Eye (tissue), 1 donor: ENCODE measurements around the gene SLC9A7.

Experiments
- DNase-seq: peaks from one replicate; pipeline ENCODE4 v3.0.0-alpha.2; 2015

Gene SLC9A7

GRCh38 chrX:46695491-46695890 is 63.4 kb downstream of the SLC9A7 start:
- DNase-seq = no peak

DNA sequence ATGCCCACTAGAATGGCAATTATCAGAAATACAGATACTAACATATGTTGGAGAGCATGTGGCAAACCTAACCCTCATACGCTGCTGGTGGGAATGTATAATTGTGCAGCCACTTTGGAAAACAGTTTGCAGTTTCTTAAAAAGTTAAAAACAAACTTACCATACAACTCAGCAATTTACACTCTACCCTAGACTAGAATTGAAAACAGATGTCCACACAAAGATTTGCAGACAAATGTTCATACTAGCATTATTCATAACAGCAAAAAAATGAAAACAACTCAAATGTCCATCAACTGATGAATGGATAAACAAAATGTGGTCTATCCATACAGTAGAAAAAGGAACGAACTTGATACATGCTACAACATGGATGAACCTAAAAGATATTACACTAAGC is 64.4 kb downstream of the SLC9A7 start:
- no peak for DNase-seq

GRCh38 chrX:46693149-46693548 is 65.8 kb downstream of the SLC9A7 start:
- DNase-seq = no peak

GRCh38 chrX:46690818-46691217 is 68.1 kb downstream of the SLC9A7 start:
- DNase-seq = no peak

DNA sequence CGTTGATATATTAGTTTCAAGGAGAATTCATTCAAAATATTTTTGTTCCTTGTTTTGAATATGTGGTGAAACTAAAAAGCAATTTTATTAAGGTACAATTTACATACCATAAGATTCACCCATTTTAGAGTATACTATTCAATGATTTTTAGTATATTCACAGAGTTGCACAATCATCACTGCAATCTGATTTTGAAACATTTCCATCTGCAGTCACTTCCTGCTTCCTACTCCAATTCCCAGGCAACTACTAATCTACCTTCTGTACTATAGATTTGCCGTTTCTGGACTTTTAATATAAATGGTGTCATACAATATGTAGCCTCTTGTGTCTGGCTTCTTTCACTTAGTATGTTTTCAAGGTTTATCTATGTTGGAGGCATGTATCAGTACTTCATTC is 71.3 kb downstream of the SLC9A7 start:
- DNase-seq = no peak

DNA sequence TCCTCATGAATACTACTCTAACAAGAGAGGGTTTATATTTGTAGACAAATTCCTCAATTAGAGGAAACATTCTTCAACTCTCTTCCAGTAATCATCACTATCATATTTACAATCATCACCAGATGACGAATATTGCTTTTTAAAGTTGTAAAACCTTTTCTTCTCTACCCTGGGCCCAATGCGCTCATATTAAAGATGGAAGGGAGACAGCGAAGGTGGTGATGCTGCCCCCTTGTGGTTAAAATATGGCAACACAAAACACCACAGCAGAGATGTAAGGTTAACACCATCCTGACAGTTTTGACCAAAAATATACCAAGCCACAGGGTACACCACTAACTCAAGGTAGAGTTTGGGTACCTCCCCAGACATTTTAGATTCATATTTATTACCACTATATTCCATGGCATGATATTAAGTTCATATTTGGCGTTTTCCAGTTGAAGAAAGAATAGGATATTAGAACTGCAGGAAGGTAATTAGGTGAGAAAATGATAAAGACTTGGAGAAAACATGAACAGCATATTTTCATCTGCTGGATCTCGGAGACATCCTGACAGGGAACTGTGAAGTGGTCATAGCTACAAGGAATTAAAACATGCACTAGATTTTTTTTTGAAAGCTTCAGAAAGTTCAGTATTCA is 72.8 kb downstream of the SLC9A7 start:
- peak; percentile 57 for DNase-seq

GRCh38 chrX:46683048-46683447 is 75.9 kb downstream of the SLC9A7 start:
- no peak for DNase-seq

GRCh38 chrX:46681849-46682248 is 77.1 kb downstream of the SLC9A7 start:
- no peak for DNase-seq

GRCh38 chrX:46678232-46678631 is 80.7 kb downstream of the SLC9A7 start:
- DNase-seq = no peak

GRCh38 chrX:46676399-46677356 is 82.2 kb downstream of the SLC9A7 start:
- no peak for DNase-seq

DNA sequence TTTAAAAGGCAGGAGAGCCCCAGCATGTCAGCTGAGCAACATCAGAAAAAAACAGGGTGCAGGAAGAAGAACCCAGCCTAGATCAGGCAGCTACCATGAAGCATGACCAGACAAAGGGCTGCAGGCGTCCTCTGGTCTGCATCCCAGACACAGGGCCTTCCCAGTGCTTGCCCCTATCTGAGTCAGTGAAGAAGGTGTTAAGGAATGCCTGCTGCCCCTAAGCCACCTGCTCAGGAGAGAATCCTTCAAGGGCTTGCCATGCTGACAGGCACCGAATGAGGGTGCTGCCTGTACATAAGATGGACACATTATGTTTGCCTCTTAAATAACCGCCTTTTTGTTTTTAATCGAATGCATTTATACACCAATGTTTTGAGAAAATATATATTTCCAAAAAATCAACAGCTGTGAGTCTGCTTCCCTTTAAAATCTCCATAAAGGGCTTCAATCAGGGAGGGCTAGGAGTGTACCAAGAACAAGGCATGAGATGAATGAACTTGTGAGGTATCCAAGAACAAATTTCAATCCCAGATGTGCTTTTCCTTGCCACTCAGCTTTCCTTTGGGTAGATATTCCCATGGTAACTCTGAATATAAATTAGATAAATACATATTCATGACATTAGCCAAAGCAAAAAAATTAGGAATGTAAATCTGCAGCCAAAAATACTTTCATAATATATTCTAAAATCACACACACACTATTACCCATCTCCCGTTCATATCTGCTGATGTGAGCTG is 85.1 kb downstream of the SLC9A7 start:
- DNase-seq = no peak

DNA sequence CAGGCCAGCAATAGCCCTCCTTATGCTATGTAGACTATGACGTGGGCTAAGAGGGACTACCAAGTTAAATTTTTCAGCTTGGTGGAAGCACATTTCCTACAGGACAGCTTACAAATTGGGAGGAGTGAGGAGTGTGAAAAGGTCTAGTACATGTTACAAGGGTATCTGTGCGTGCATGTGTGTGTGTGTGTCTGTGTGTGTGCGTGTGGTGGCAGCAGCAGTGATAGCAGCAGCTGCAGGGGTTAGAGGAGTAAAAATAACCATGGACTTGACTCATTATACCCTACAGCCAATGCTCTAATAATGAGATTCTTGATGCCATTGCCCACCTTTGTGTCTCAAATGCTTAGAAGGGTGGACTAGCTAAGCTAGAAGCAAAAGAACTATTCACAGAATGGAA is 88.6 kb downstream of the SLC9A7 start:
- DNase-seq = no peak

DNA sequence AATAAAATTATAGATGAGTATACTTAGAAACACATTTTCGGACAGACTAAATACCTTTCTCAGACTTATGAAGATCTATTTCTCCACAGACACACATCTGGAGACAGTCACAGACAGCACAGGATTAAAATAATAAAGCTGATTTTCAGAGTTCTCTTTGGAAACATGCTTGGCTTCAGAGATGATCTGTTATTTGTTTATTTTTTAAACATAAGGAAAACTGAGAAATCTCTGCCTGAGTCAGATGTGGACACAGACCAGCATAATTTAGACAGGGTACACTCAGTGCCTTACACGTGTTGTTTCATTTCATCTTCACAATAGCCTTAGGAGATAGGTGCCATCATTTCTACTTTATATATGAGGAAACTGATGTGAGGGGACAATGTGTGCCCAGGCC is 92.1 kb downstream of the SLC9A7 start:
- DNase-seq = no peak

- DNase-seq = no peak
Measured at GRCh38 chrX:46665232-46666152, 93.4 kb downstream of the SLC9A7 start.

GRCh38 chrX:46662188-46662958 is 96.5 kb downstream of the SLC9A7 start:
- no peak for DNase-seq

DNA sequence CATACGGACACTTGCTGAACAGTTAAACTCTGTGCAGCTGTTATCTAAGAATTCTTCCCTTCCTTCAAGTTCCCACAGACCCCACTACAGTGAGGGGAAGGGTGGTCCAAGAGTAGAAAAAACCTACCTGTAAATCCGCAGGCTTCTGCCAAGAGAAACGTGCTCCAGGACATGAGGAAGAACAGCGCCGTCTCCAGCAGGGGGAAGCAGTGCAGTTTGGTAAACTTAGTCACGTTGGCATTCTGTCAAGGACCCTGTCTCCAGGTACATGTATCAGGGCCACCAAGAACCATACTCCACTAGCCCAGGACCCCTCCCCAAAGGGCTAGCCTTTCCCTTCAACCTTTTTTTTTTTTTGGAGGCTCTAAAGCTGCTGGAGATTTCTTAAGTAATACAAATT is 105.4 kb downstream of the SLC9A7 start:
- no peak for DNase-seq

DNA sequence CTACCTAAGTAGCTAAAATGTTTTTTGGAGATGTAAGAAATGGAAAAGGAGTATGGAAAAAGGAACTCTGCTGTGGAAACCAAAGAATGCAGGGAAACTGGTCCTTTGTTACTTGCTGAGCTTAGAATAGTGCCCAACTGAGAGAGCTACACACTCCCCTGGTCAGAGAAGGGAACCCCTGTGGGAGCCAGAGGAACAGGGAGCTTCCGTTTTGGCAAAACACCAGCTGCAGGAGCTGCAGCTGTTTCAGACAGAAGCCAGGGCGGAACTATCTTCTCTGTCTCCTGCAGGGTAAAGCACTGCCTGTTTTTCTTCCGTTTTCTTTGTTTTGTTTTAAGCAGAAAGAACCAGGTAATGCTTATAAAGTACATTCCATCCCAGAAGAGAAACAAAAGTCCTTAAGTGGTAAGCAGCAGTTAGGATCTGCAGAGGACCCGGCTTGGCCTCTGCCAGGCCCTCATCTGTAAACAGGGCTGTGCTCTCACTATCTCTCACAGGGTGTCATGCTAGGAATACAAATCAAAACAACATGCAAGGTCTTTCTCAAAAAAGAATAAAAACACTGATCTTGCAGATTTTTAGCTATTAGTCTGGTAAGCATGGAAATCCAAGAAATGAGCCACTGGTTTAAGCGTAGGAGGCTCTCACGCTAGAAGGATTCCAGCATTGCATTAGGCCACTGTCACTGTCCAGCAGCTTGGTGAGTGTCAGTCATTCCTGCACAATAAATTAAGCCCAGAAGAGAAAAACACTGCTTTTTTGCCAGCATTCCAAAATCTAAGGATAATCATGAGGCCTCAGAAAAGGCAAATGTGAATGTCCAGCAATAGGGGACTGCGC is 109.3 kb downstream of the SLC9A7 start:
- DNase-seq = peak; percentile 24

DNA sequence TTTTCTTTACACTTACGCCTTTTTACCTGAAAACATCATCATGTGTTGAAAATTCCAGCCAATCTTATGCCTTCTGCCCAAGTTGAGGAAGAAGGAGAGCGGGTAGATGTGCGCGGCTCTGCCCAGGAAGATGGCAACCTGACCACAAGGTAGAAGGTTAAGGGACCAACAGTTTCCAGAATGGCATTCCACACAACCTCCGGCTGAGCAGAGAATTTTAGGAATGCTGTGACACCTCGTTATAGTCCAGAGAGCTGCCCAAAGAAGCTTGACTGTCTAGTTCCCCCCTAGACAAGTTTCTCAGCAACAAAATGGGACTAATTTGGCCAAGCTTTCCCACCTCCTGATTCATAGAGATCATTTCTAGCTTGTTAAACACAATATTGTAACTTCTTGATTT is 110.3 kb downstream of the SLC9A7 start:
- no peak for DNase-seq

- DNase-seq = no peak
Measured at GRCh38 chrX:46647251-46647650, 111.7 kb downstream of the SLC9A7 start.

DNA sequence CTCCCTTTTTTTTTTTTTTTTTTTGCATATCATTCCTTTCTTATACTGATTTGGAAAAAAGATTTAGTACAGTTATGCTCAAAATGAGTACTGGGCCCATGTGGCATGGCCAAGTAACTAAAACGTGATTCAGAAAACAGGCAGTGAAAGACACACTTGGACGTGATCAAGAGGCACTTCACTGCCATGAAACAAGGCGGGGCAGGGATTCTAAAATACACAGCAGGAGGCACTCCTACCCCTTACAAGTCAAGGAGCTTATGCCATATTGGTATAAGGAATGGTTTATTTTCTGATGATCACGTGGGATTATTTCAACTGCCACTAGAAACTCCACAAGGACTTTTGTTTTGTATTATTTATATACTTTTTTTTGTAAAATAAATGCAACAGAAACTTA is 113.3 kb downstream of the SLC9A7 start:
- DNase-seq = no peak

DNA sequence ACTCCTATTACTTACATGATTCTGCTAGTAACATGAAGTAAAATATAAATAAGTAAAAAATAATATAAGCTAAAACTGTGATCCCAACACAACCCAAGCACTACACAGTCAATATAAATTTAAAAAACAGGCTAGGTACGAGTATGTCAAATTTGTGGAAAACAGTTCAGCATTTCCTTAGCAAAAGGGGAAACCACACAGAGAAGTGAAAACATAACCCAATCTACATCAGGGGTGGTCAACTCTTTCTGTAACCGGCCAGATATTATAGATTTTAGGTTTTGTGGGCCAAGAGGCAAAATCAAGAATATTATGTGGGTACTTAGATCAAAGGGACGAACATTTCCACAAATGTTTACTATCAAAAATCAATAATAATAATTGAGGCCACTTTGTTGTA is 115.3 kb downstream of the SLC9A7 start:
- no peak for DNase-seq
